MM.1S (cell line): ENCODE results near the gene SNTG2.

Experiments
- CTCF ChIP-seq: fragments of 300-600 bp; sonication (generic); IDR thresholded peaks from 2 replicates; pipeline ENCODE4 v1.5.1; 2016; ENCODE audit warnings: antibody characterized with exemption, low read length, mixed read lengths
- EZH2 ChIP-seq: fragments of 300-600 bp; sonication (generic); optimal IDR thresholded peaks from 2 replicates; pipeline ENCODE3; 2017; ENCODE audit warnings: low read depth, mild to moderate bottlenecking, antibody characterized with exemption, low read length, mixed read lengths
- EZH2phosphoT487 ChIP-seq: fragments of 300-600 bp; sonication (generic); IDR thresholded peaks from 2 replicates; pipeline ENCODE4 v1.6.1; 2018; ENCODE audit warnings: antibody characterized with exemption, low read length

DNA sequence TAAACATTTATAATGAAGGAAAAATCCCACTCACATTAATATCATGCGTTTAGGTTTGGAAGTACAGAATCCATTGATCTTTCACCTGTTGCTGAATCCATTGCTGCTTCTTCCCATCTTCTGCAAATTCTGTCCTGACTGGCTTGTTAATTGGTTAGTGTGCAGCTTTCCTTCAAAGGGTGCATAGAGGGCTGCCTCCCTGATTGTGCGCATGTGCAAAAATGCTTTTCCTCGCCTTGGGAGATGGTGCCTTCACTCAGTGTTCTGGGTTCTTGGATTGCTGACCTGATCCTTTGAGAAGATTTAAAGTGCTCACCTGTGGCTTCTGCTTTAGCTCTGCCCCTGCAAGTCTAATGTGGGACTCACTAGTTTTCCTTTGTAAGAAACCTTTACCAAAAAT, 231.2 kb downstream of the SNTG2 start:
- no peak for TF ChIP-seq EZH2phosphoT487
- no peak for TF ChIP-seq EZH2
- TF ChIP-seq CTCF: no peak
